Measurements from ENCODE around the gene OR11L1.

The OR11L1 gene

GRCh38 chr1:247855911-247856310, 14.2 kb upstream of the OR11L1 start:
- TF ChIP-seq Cebpa-rat (IDR thresholded peaks at IDR 0.05), result no peak
- H4K20me1 ChIP-seq, result no peaks in the 10 kb centered on the region; a peak in 1 of 22 replicates
- no peak overlapping the region for H3K9ac ChIP-seq
- peaks cover 0 to 11% (median 8%) of the 10 kb centered on the region in 11 experiments; a peak in 14 of 22 replicates for H3K9me3 ChIP-seq (replicated peaks in 1 of 11)
- H3K27me3 ChIP-seq, result no peaks in the 10 kb centered on the region
- H3K4me2 ChIP-seq, result peak overlapping the region in 3 of 11 experiments; percentile 71 to 80 (median 74); a peak in 5 of 22 replicates
- H3K36me3 ChIP-seq, result peaks cover 0 to 9% (median 0%) of the 10 kb centered on the region in 11 experiments; a peak in 3 of 22 replicates
- H3K4me1 ChIP-seq, result peaks cover 0 to 61% (median 23%) of the 10 kb centered on the region in 10 experiments; a peak in 17 of 20 replicates
- no peak overlapping the region for H3K4me3 ChIP-seq
- H3K27ac ChIP-seq, result no peak overlapping the region

GRCh38 chr1:247854899-247855545, 13.3 kb upstream of the OR11L1 start:
- no peak for TF ChIP-seq Cebpa-rat (IDR thresholded peaks at IDR 0.05)

GRCh38 chr1:247849616-247850015, 7.9 kb upstream of the OR11L1 start:
- peaks cover 0 to 32% (median 17%) of the 10 kb centered on the region in 10 experiments; a peak in 15 of 20 replicates for H3K4me1 ChIP-seq
- H4K20me1 ChIP-seq, result no peaks in the 10 kb centered on the region
- TF ChIP-seq Cebpa-rat (IDR thresholded peaks at IDR 0.05), result no peak
- H3K27me3 ChIP-seq, result no peaks in the 10 kb centered on the region
- no peaks in the 10 kb centered on the region for H3K36me3 ChIP-seq
- H3K4me2 ChIP-seq, result no peak overlapping the region
- H3K4me3 ChIP-seq, result no peak overlapping the region
- H3K9ac ChIP-seq, result no peak overlapping the region
- no peak overlapping the region for H3K27ac ChIP-seq
- H3K9me3 ChIP-seq (replicated peaks in 1 of 11), result no peaks in the 10 kb centered on the region

More at GRCh38 chr1:247854899-247855545, 13.3 kb upstream of the OR11L1 start:
- Histone ChIP-seq H3K27ac (no peak overlapping the region), H3K36me3 (no peaks in the 10 kb centered on the region), H3K4me3 (no peak overlapping the region), H4K20me1 (no peaks in the 10 kb centered on the region; a peak in 1 of 22 replicates), H3K4me2 (peak overlapping the region in 4 of 11 experiments; percentile 20 to 80 (median 50); a peak in 7 of 22 replicates), H3K9ac (no peak overlapping the region), H3K9me3 (replicated peaks in 1 of 11) (peaks cover 0 to 11% (median 8%) of the 10 kb centered on the region in 11 experiments; a peak in 14 of 22 replicates), H3K27me3 (no peaks in the 10 kb centered on the region), H3K4me1 (peaks cover 0 to 61% (median 23%) of the 10 kb centered on the region in 10 experiments; a peak in 17 of 20 replicates)

- Histone ChIP-seq H3K9ac (no peak overlapping the region), H3K4me1 (peaks cover 0 to 19% (median 12%) of the 10 kb centered on the region in 10 experiments; a peak in 15 of 20 replicates), H3K4me2 (no peak overlapping the region), H3K9me3 (replicated peaks in 1 of 11) (no peaks in the 10 kb centered on the region), H3K27me3 (no peaks in the 10 kb centered on the region), H3K4me3 (no peak overlapping the region), H4K20me1 (no peaks in the 10 kb centered on the region), H3K36me3 (no peaks in the 10 kb centered on the region), H3K27ac (no peak overlapping the region)
- TF ChIP-seq Cebpa-rat (IDR thresholded peaks at IDR 0.05), result no peak
Observed at GRCh38 chr1:247848346-247848745, 6.7 kb upstream of the OR11L1 start.

- no peaks in the 10 kb centered on the region for H3K27me3 ChIP-seq
Observed at GRCh38 chr1:247845693-247846017, 4.0 kb upstream of the OR11L1 start.

GRCh38 chr1:247845011-247845692, 3.5 kb upstream of the OR11L1 start:
- H3K9ac ChIP-seq, result no peak overlapping the region
- no peak for TF ChIP-seq Cebpa-rat (IDR thresholded peaks at IDR 0.05)
- H3K4me3 ChIP-seq, result no peak overlapping the region
- H4K20me1 ChIP-seq, result no peaks in the 10 kb centered on the region
- H3K9me3 ChIP-seq (replicated peaks in 1 of 11), result no peaks in the 10 kb centered on the region
- H3K27me3 ChIP-seq, result no peaks in the 10 kb centered on the region
- no peaks in the 10 kb centered on the region for H3K36me3 ChIP-seq
- H3K4me1 ChIP-seq, result no peaks in the 10 kb centered on the region
- no peak overlapping the region for H3K27ac ChIP-seq
- H3K4me2 ChIP-seq, result no peak overlapping the region

More at GRCh38 chr1:247845693-247846017, 4.0 kb upstream of the OR11L1 start:
- H3K36me3 ChIP-seq, result no peaks in the 10 kb centered on the region
- no peak for TF ChIP-seq Cebpa-rat (IDR thresholded peaks at IDR 0.05)
- H3K4me3 ChIP-seq, result no peak overlapping the region
- no peak overlapping the region for H3K4me2 ChIP-seq
- H3K9ac ChIP-seq, result no peak overlapping the region
- no peaks in the 10 kb centered on the region for H3K9me3 ChIP-seq (replicated peaks in 1 of 11)
- no peaks in the 10 kb centered on the region for H4K20me1 ChIP-seq
- no peak overlapping the region for H3K27ac ChIP-seq
- no peaks in the 10 kb centered on the region for H3K4me1 ChIP-seq

- Histone ChIP-seq H3K9ac (no peak overlapping the region), H4K20me1 (no peaks in the 10 kb centered on the region), H3K4me1 (no peaks in the 10 kb centered on the region), H3K4me2 (no peak overlapping the region), H3K9me3 (replicated peaks in 1 of 11) (no peaks in the 10 kb centered on the region), H3K27ac (no peak overlapping the region), H3K36me3 (no peaks in the 10 kb centered on the region), H3K4me3 (no peak overlapping the region), H3K27me3 (no peaks in the 10 kb centered on the region)
- TF ChIP-seq Cebpa-rat (IDR thresholded peaks at IDR 0.05), result no peak
Observed at GRCh38 chr1:247843411-247843810, 1.7 kb upstream of the OR11L1 start.

- no peaks in the 10 kb centered on the region for H3K9me3 ChIP-seq (replicated peaks in 1 of 11)
Observed at GRCh38 chr1:247840818-247841217, 878 bp downstream of the OR11L1 start.

GRCh38 chr1:247833601-247834000, 8.1 kb downstream of the OR11L1 start:
- Histone ChIP-seq H3K36me3 (no peaks in the 10 kb centered on the region), H3K4me2 (no peak overlapping the region), H3K9ac (no peak overlapping the region), H3K4me3 (no peak overlapping the region), H3K9me3 (replicated peaks in 1 of 11) (no peaks in the 10 kb centered on the region), H3K27me3 (no peaks in the 10 kb centered on the region), H3K27ac (no peak overlapping the region), H4K20me1 (no peaks in the 10 kb centered on the region), H3K4me1 (no peaks in the 10 kb centered on the region)
- TF ChIP-seq Cebpa-rat (IDR thresholded peaks at IDR 0.05), result no peak

More at GRCh38 chr1:247840818-247841217, 878 bp downstream of the OR11L1 start:
- no peak overlapping the region for H3K27ac ChIP-seq
- no peaks in the 10 kb centered on the region for H4K20me1 ChIP-seq
- no peaks in the 10 kb centered on the region for H3K27me3 ChIP-seq
- H3K4me3 ChIP-seq, result no peak overlapping the region
- H3K36me3 ChIP-seq, result no peaks in the 10 kb centered on the region
- no peaks in the 10 kb centered on the region for H3K4me1 ChIP-seq
- no peak for TF ChIP-seq Cebpa-rat (IDR thresholded peaks at IDR 0.05)
- 0 out of 22 replicates have a peak overlapping the region, but pooled peaks of 1 of the 11 experiments have one; percentile 20 for H3K4me2 ChIP-seq
- no peak overlapping the region for H3K9ac ChIP-seq

All from BLaER1 treated with 17β-estradiol and CSF1 and Interleukin-3, amounts not matched to agents 10 nM and 100 nM (cell line).